Fibroblast of lung (primary cell): Measurements from ENCODE around the gene TSPOAP1. TPM values are rescaled to one million over a fixed set of nuclear protein-coding genes. Genes with fewer than 3 reads are reported as not detected.

Source experiments
- DNase-seq, 2 donors: peaks; one replicate each; pipeline versions ENCODE4 v3.0.0 to v3.0.0-alpha.2; 2010; ENCODE audit warnings: low read depth in 2 of 2
- H2AFZ ChIP-seq: 2 replicates; pipeline ENCODE4 v1.5.1; 2012; ENCODE audit warnings: low read length, control low read depth, inconsistent platforms
- H3K27ac ChIP-seq: 2 replicates; pipeline ENCODE4 v1.5.1; 2011; ENCODE audit warnings: low read length, control low read depth; ENCODE audit not compliant: insufficient read depth
- H3K27me3 ChIP-seq: 2 replicates; pipeline ENCODE4 v1.5.1; 2011; ENCODE audit warnings: mild to moderate bottlenecking, low read length; ENCODE audit not compliant: control insufficient read depth, insufficient read depth
- H3K36me3 ChIP-seq: 2 replicates; pipeline ENCODE4 v1.5.1; 2011; ENCODE audit warnings: low read length; ENCODE audit not compliant: control insufficient read depth, insufficient read depth
- H3K4me1 ChIP-seq: 2 replicates; pipeline ENCODE4 v1.5.1; 2011; ENCODE audit warnings: low read length; ENCODE audit not compliant: control insufficient read depth, insufficient read depth; ENCODE audit errors: extremely low read depth
- H3K4me2 ChIP-seq: 2 replicates; pipeline ENCODE4 v1.5.1; 2011; ENCODE audit warnings: low read length, control low read depth; ENCODE audit not compliant: insufficient read depth; ENCODE audit errors: extremely low read depth
- H3K4me3 ChIP-seq, 4 experiments: fragments of 200-600 bp in 1 of 4; sonication (generic) in 1 of 4; replicated peaks in 1 of 4; 2 replicates each; pipeline ENCODE4 v1.5.1; 2011 to 2016; ENCODE audit warnings: low read length in 4 of 4, low read depth in 3 of 4, mild to moderate bottlenecking in 3 of 4, control low read depth in 2 of 4, inconsistent platforms in 1 of 4, mixed read lengths in 1 of 4; ENCODE audit not compliant: insufficient read depth in 1 of 4; ENCODE audit errors: control extremely low read depth in 1 of 4
- H3K79me2 ChIP-seq: 2 replicates; pipeline ENCODE4 v1.5.1; 2012; ENCODE audit warnings: mild to moderate bottlenecking, low read length, inconsistent platforms; ENCODE audit not compliant: control insufficient read depth, insufficient read depth
- H3K9ac ChIP-seq: 2 replicates; pipeline ENCODE4 v1.5.1; 2011; ENCODE audit warnings: mild to moderate bottlenecking, low read length, control low read depth; ENCODE audit not compliant: insufficient read depth
- H3K9me3 ChIP-seq: 2 replicates; pipeline ENCODE4 v1.5.1; 2012; ENCODE audit warnings: low read depth, low read length; ENCODE audit not compliant: control insufficient read depth, insufficient read depth
- H4K20me1 ChIP-seq: 2 replicates; pipeline ENCODE4 v1.5.1; 2011; ENCODE audit warnings: low read length; ENCODE audit not compliant: control insufficient read depth, insufficient read depth; ENCODE audit errors: extremely low read depth
- CTCF ChIP-seq, 2 donors: IDR thresholded peaks in 1 of 2; conservative IDR thresholded peaks in 1 of 2; 1 replicate in 1 of 2; 2 replicates in 1 of 2; pipeline ENCODE4 v1.5.1; 2011 to 2012; ENCODE audit warnings: low read length in 2 of 2, control low read depth in 1 of 2, inconsistent platforms in 1 of 2, low read depth in 1 of 2, mild to moderate bottlenecking in 1 of 2
- EZH2 ChIP-seq: IDR thresholded peaks from 2 replicates; pipeline ENCODE4 v1.5.1; 2012; ENCODE audit warnings: low read length, control low read depth, mild to moderate bottlenecking; ENCODE audit errors: missing control alignments
- polyA plus RNA-seq, 2 donors: library from polyadenylated mRNA; depleted of rRNA in 1 of 2; stranded (reverse) in 1 of 2; unstranded in 1 of 2; fragments of >200 nt; gene quantifications; 2 replicates each; pipeline ENCODE4 v1.2.1, GENCODE V29; 2011 to 2012; ENCODE audit warnings: missing spikeins in 1 of 2
- total RNA-seq: library from RNA; depleted of rRNA; stranded (reverse); fragments of >200 nt; gene quantifications from 2 replicates; pipeline ENCODE4 v1.2.1, GENCODE V29; 2014

Gene TSPOAP1
- total and polyA plus RNA-seq, 2 donors (not counting 1 experiment from before 2014, with no cell fraction given): 0.23 to 4.0 TPM

GRCh38 chr17:58264407-58265103 is 64.0 kb downstream of the TSPOAP1 start:
- DNase-seq: no peak

GRCh38 chr17:58263773-58264172 is 64.8 kb downstream of the TSPOAP1 start:
- Histone ChIP-seq H3K4me3 (no peak overlapping the region), H3K9ac (no peak overlapping the region), H3K9me3 (no peaks in the 10 kb centered on the region), H3K79me2 (no peaks in the 10 kb centered on the region), H3K36me3 (no peaks in the 10 kb centered on the region), H3K4me2 (no peak overlapping the region), H3K27me3 (peaks cover 2% of the 10 kb centered on the region), H3K4me1 (no peaks in the 10 kb centered on the region), H3K27ac (no peak overlapping the region), H2AFZ (no peak overlapping the region), H4K20me1 (no peaks in the 10 kb centered on the region)
- TF ChIP-seq EZH2 (no peak), CTCF (conservative IDR thresholded peaks at IDR 0.05 in 1 of 2, IDR thresholded peaks at IDR 0.05 in 1 of 2; ENCODE audit: low read depth in 1 of 2, low read length in 2 of 2) (no peak)
- DNase-seq: no peak

More at GRCh38 chr17:58264407-58265103, 64.0 kb downstream of the TSPOAP1 start:
- Histone ChIP-seq H3K9me3 (no peaks in the 10 kb centered on the region), H3K4me2 (no peak overlapping the region), H2AFZ (no peak overlapping the region), H4K20me1 (no peaks in the 10 kb centered on the region), H3K4me3 (no peak overlapping the region), H3K27ac (no peak overlapping the region), H3K4me1 (no peaks in the 10 kb centered on the region), H3K36me3 (no peaks in the 10 kb centered on the region), H3K79me2 (no peaks in the 10 kb centered on the region), H3K27me3 (peaks cover 2% of the 10 kb centered on the region), H3K9ac (no peak overlapping the region)
- TF ChIP-seq EZH2 (no peak), CTCF (conservative IDR thresholded peaks at IDR 0.05 in 1 of 2, IDR thresholded peaks at IDR 0.05 in 1 of 2; ENCODE audit: low read depth in 1 of 2, low read length in 2 of 2) (no peak)

GRCh38 chr17:58262149-58262548 is 66.4 kb downstream of the TSPOAP1 start:
- Histone ChIP-seq H3K79me2 (no peaks in the 10 kb centered on the region), H3K9ac (no peak overlapping the region), H3K4me2 (no peak overlapping the region), H4K20me1 (no peaks in the 10 kb centered on the region), H2AFZ (no peak overlapping the region), H3K27me3 (peaks cover 2% of the 10 kb centered on the region), H3K4me1 (no peaks in the 10 kb centered on the region), H3K27ac (no peak overlapping the region), H3K4me3 (no peak overlapping the region), H3K36me3 (no peaks in the 10 kb centered on the region), H3K9me3 (no peaks in the 10 kb centered on the region)
- TF ChIP-seq EZH2: no peak
- TF ChIP-seq CTCF (conservative IDR thresholded peaks at IDR 0.05 in 1 of 2, IDR thresholded peaks at IDR 0.05 in 1 of 2; ENCODE audit: low read depth in 1 of 2, low read length in 2 of 2): no peak
- no peak for DNase-seq
